IPS-20b (cell line): Measurements from ENCODE around the gene GJC3.
A peak's percentile ranks its signal among the peaks of the same experiment; 100 is the strongest.
"Not testable (repeated sequence)": the region's sequence is repeated elsewhere in the genome, so short reads cannot be mapped to it uniquely, and the experiment has no call there.

ENCODE experiments used
- H3K27ac ChIP-seq: one replicate; pipeline ENCODE4 v1.5.1; 2013; ENCODE audit warnings: low read length
- H3K27me3 ChIP-seq: 2 replicates; pipeline ENCODE4 v1.6.1; 2013; ENCODE audit warnings: mild to moderate bottlenecking, low read length, inconsistent platforms; ENCODE audit not compliant: insufficient read depth
- H3K36me3 ChIP-seq: 2 replicates; pipeline ENCODE4 v1.6.1; 2013; ENCODE audit warnings: low read depth, mild to moderate bottlenecking, inconsistent platforms, low read length, moderate library complexity; ENCODE audit not compliant: insufficient read depth
- H3K4me1 ChIP-seq: 2 replicates; pipeline ENCODE4 v1.6.1; 2013; ENCODE audit warnings: mild to moderate bottlenecking, control low read depth, inconsistent platforms, low read length, moderate library complexity; ENCODE audit not compliant: insufficient read depth
- H3K4me3 ChIP-seq: 2 replicates; pipeline ENCODE4 v1.5.1; 2013; ENCODE audit warnings: mild to moderate bottlenecking, low read length, inconsistent platforms
- H3K9ac ChIP-seq: 2 replicates; pipeline ENCODE4 v1.6.1; 2013; ENCODE audit warnings: low read depth, mild to moderate bottlenecking, inconsistent platforms, low read length, moderate library complexity
- H3K9me3 ChIP-seq: 2 replicates; pipeline ENCODE4 v1.6.1; 2013; ENCODE audit warnings: mild to moderate bottlenecking, low read depth, low read length, inconsistent platforms; ENCODE audit not compliant: insufficient read depth

The GJC3 gene

DNA sequence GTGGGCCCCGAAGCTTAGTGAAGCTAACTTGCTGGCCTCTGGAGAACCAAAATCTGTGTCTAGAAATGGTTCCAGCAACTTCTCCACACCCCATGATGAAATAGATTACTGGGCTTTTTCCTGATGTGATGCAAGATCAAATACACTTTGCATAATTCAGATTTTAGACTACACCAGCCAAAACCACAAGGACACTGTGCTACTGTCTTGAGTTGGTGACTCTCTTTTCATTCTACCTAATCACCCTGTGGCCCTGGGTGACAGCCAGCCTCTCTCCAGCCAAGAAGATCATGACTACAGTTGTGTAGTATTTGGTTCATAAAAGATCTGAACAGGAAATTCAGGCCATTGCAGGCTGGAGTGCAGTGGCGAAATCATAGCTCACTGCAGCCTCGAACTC lies 24.2 kb upstream of the GJC3 start:
- Histone ChIP-seq H3K27me3 (no peaks in the 10 kb centered on the region), H3K9me3 (peaks cover 18% of the 10 kb centered on the region), H3K9ac (no peak overlapping the region), H3K4me1 (no peaks in the 10 kb centered on the region), H3K36me3 (no peaks in the 10 kb centered on the region), H3K4me3 (no peak overlapping the region), H3K27ac (no peak overlapping the region)

DNA sequence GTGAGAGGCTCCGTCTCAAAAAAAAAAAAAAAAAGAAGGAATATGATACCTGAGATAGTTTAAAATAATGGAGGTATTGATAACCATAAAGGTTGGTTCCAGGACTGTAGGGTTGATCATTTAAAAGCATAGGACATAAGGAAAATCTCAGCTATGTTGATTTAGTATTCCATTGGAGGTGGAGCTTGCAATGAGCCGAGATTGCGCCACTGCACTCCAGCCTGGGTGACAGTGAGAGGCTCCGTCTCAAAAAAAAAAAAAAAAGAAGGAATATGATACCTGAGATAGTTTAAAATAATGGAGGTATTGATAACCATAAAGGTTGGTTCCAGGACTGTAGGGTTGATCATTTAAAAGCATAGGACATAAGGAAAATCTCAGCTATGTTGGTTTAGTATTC lies 23.2 kb upstream of the GJC3 start:
- not testable (repeated sequence) for H3K27me3 ChIP-seq

DNA sequence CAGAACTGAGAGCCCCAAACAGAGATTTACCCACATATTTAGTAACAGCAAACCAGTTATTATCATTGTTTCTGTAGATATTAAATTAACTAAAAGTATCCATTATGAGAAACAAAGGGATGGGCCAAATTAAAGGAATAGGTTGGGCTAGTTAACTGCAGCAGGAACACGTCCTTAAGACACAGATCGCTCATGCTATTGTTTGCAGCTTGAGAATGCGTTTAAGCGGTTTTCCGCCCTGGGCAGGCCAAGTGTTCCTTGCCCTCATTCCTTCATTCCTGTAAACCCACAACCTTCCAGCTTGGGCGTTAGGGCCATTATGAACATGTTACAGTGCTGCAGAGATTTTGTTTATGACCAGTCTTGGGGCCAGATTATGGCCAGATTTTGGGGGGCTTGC lies 21.4 kb upstream of the GJC3 start:
- not testable (repeated sequence) for H3K27ac ChIP-seq, H3K27me3 ChIP-seq, H3K36me3 ChIP-seq, H3K4me3 ChIP-seq, H3K4me1 ChIP-seq, H3K9ac ChIP-seq
- peaks cover 18% of the 10 kb centered on the region for H3K9me3 ChIP-seq

More for the DNA sequence above, 23.2 kb upstream of the GJC3 start:
- H3K4me1 ChIP-seq, H3K27ac ChIP-seq, H3K36me3 ChIP-seq, H3K4me3 ChIP-seq, H3K9ac ChIP-seq: not testable (repeated sequence)
- peaks cover 18% of the 10 kb centered on the region for H3K9me3 ChIP-seq

DNA sequence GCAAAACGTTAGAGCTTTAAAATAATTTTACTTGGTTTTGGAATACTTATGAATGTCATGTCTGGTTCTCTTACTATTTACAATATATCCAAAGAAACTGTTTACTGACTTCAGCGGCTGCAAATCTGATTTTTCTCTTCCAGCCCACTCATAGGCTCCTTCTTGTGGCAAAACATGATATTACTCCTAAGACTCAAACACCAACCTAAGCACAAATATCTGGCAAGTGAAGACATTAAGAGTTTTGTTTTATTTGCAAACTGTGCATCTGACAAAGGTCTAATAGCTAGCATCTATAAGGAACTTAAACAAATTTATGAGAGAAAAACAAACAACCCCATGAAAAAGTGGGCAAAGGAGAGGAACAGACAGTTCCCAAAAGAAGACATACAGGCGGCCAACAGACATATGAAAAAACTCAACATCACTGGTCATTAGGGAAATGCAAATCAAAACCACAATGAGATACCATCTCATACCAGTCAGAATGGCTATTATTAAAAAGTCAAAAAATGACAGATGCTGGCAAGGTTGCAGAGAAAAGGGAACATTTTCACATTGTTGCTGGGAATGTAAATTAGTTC lies 20.3 kb upstream of the GJC3 start:
- H3K27ac ChIP-seq = no peak overlapping the region
- H3K27me3 ChIP-seq = no peaks in the 10 kb centered on the region
- no peak overlapping the region for H3K9ac ChIP-seq
- H3K4me3 ChIP-seq = no peak overlapping the region
- peaks cover 18% of the 10 kb centered on the region for H3K9me3 ChIP-seq
- peaks cover 4% of the 10 kb centered on the region; the same call in 1 of the 2 replicates for H3K4me1 ChIP-seq
- no peaks in the 10 kb centered on the region for H3K36me3 ChIP-seq

DNA sequence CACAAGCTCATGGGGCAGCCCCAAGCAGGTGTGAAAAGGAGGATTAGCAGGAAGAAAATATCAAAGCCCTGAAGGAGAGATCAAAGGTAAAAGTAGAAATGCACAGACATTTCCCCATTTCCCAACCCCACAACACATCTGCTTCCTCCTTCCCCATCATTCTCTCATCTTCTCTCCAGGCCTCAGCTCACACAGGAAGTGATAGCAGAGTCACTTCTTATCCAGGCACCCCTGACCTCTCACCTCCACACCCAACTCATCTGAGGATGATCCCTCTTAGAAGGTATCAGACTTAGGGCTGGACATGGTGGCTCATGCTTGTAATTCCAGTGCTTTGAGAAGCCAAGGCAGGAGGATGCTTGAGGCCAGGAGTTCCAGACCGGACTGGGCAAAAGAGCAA lies 18.2 kb upstream of the GJC3 start:
- Histone ChIP-seq H3K27me3 (no peaks in the 10 kb centered on the region), H3K4me3 (no peak overlapping the region), H3K9ac (no peak overlapping the region), H3K4me1 (peaks cover 9% of the 10 kb centered on the region; the same call in 1 of the 2 replicates), H3K36me3 (no peaks in the 10 kb centered on the region), H3K9me3 (peaks cover 18% of the 10 kb centered on the region), H3K27ac (no peak overlapping the region)

DNA sequence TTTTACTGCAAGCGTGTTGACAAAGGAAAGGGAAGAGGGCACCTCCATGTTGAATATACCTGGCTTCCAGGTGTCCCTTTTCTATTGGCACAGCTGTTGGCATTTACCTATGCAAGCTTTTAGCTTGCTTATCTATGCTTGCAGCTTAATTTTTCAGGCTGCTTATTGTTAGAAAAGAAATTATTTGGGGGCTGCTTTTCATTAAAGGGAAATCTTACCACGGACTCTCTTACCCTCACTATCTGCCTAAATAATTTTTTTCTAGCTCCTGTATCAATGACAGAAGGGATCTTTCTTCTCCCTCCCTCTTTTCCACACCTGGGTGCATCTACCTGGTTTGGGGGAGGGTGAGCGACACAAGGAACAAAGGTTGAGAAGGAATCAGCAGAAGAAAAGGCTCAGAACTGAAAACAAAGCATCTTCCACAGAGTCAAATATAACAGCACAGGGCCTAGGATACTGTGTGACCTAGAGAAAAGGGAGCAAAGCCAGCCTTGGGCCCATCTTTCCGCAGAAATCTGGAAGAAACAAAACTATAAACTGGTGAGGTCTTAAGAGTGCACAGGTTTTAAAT lies 15.2 kb upstream of the GJC3 start:
- Histone ChIP-seq H3K4me3 (peak overlapping the region; percentile 8; the same call in 1 of the 2 replicates), H3K27ac (peak overlapping the region; percentile 94), H3K36me3 (no peaks in the 10 kb centered on the region), H3K9me3 (peaks cover 1% of the 10 kb centered on the region; the same call in 1 of the 2 replicates), H3K4me1 (peaks cover 9% of the 10 kb centered on the region; the same call in 1 of the 2 replicates), H3K9ac (peak overlapping the region; percentile 71), H3K27me3 (no peaks in the 10 kb centered on the region)

DNA sequence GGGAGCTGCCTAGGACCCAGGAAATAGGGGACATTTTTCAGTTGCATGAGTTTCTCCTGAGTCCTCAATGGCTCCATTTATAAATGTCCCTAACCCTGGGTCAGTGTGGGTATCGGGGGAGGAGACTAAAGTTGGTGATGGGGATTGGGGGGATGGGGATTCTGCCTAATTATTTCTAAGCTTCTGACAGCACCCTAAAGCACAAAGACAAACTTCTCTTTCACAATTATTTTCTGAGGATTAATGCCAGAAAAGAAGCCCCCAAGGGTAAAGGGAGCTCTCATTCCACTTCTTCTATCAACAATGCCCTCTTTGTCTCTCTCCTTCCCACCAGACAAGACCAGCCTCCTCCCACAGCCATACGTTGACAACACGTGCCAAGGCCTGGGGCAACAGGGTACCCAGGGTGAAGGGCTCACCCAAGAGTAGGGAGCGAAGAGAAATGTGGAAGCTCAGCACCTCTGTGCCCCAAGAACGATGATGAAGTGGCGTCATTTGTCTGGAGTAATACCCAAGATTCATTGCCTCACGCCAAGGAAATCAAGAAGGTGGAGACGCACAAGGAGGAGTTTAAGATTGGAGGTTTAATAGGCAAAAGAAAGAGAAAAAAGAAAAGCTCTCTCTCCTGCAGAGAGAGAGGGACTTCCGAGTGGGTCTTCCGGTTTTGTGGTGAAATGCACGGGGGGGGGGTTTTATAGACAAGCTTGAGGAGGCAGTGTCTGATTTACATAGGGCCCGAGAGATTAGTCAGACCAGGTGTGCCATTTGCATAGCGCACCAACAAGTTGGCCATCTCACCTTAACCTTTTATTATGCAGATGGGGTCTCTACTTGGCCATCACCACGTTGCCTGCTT lies 14.4 kb upstream of the GJC3 start:
- peaks cover 8% of the 10 kb centered on the region; the same call in 1 of the 2 replicates for H3K9me3 ChIP-seq
- H3K4me3 ChIP-seq = peak overlapping the region; percentile 37; the same call in 1 of the 2 replicates
- H3K4me1 ChIP-seq = peaks cover 9% of the 10 kb centered on the region; the same call in 1 of the 2 replicates
- peak overlapping the region; percentile 94 for H3K27ac ChIP-seq
- no peaks in the 10 kb centered on the region for H3K27me3 ChIP-seq
- H3K9ac ChIP-seq = peak overlapping the region; percentile 80
- no peaks in the 10 kb centered on the region for H3K36me3 ChIP-seq

DNA sequence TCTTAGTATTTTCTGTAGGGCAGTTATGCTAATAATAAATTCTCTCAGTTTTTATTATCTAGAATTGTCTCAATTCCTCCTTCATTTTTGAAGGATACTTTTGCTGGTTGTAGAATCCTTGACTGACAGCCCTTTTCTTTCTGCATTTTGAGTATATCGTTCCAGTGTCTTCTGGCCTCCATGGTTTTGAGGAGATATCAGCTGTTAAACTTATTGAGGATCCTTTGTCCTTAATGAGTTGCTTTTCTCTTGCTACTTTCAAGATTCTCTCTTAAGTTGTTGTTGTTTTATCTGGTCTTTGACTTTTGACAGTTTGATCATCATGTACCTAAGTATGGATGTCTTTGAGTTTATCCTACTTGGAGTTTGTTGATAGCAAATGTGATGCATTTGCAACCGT lies 8.9 kb upstream of the GJC3 start:
- Histone ChIP-seq H3K4me1 (no peaks in the 10 kb centered on the region; the same call in 1 of the 2 replicates), H3K27ac (no peak overlapping the region), H3K9me3 (peaks cover 20% of the 10 kb centered on the region), H3K27me3 (no peaks in the 10 kb centered on the region), H3K4me3 (no peak overlapping the region), H3K9ac (no peak overlapping the region), H3K36me3 (no peaks in the 10 kb centered on the region)

DNA sequence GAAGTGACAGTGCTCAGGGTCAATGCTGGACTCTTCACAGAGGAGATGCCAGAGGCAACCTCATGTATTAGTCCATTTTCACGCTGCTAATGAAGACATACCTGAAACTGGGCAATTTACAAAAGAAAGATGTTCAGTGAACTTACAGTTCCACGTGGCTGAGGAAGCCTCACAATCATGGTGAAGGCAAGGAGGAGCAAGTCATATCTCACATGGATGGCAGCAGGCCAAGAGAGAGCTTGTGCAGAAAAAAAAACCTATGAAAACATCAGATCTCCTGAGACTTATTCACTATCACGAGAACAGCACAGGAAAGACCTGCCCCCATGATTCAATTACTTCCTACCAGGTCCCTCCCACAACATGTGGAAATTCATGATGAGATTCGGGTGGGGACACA lies 5.6 kb upstream of the GJC3 start:
- H3K27ac ChIP-seq, H3K4me1 ChIP-seq, H3K4me3 ChIP-seq, H3K27me3 ChIP-seq, H3K9ac ChIP-seq, H3K36me3 ChIP-seq: not testable (repeated sequence)
- H3K9me3 ChIP-seq = peaks cover 20% of the 10 kb centered on the region

DNA sequence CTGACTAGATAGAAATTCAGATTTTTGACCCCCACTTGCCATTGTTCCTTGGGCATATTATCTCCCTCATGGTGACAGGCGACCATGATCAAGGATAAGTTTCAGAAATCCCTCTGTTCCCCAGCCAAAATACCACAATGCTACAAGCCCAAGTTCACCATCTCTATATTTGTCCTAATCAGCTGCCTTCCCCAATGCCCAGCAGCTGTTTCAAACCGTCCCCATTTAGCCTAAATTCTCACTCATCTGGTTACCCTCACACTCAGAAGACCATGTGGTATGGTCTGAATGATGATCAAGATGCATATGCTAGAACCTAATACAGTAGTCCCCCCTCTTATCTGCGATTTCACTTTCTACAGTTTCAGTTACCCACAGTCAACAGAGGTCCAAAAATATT lies 956 bp upstream of the GJC3 start:
- Histone ChIP-seq H3K27ac (no peak overlapping the region), H3K9ac (no peak overlapping the region), H3K27me3 (peaks cover 30% of the 10 kb centered on the region), H3K4me3 (peak overlapping the region; percentile 66; the same call in 1 of the 2 replicates), H3K9me3 (no peaks in the 10 kb centered on the region), H3K4me1 (peaks cover 3% of the 10 kb centered on the region; the same call in 1 of the 2 replicates), H3K36me3 (no peaks in the 10 kb centered on the region)

DNA sequence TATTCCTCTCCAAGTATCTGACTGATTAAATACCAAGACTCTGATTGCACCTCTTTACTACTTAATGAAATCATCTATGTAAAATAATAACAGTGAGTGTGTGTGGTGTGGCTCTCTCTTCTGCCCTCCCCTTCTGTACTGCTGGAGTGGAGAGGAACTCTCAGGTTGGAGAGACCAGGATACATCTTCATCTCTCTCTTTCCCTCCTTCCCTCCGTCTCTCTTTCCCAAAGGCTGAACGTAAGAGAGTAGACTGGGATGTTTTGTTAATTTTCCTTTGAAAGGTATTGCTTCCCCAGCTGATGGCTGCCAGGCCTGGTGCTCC lies 272 bp upstream of the GJC3 start:
- peak overlapping the region; percentile 66 for H3K4me3 ChIP-seq
- H3K9ac ChIP-seq = peak overlapping the region; percentile 49; the same call in 1 of the 2 replicates
- H3K27ac ChIP-seq = peak overlapping the region; percentile 19
- H3K27me3 ChIP-seq = peaks cover 32% of the 10 kb centered on the region
- no peaks in the 10 kb centered on the region for H3K9me3 ChIP-seq
- no peaks in the 10 kb centered on the region for H3K36me3 ChIP-seq
- peaks cover 3% of the 10 kb centered on the region; the same call in 1 of the 2 replicates for H3K4me1 ChIP-seq

DNA sequence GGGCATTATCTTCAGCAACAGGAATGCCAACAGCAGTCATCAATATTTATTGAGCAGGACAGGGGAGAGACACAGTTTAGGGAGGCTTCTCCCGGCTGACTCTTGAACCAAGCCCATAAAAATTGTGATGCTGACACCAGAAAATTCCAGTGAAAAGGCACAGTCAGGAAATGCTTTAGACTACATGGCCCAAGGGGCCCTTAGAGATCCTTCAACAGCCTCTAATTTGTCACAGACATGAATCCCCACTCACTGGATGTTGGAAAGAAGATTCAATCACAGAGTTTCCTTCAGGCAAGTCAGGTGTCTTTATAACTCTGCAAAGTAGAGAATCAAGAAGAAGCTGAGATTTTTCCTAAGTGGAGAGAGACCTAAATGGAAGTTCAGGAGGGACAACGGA lies 1.2 kb downstream of the GJC3 start:
- no peak overlapping the region for H3K27ac ChIP-seq
- H3K9ac ChIP-seq = no peak overlapping the region
- no peaks in the 10 kb centered on the region for H3K36me3 ChIP-seq
- peaks cover 3% of the 10 kb centered on the region; the same call in 1 of the 2 replicates for H3K4me1 ChIP-seq
- H3K27me3 ChIP-seq = peaks cover 32% of the 10 kb centered on the region
- H3K4me3 ChIP-seq = no peak overlapping the region
- no peaks in the 10 kb centered on the region for H3K9me3 ChIP-seq
